Measurements from ENCODE around the gene LCTL. TPM values are rescaled to one million over a fixed set of nuclear protein-coding genes. Genes with fewer than 3 reads are reported as not detected.

Gene LCTL, protein sequence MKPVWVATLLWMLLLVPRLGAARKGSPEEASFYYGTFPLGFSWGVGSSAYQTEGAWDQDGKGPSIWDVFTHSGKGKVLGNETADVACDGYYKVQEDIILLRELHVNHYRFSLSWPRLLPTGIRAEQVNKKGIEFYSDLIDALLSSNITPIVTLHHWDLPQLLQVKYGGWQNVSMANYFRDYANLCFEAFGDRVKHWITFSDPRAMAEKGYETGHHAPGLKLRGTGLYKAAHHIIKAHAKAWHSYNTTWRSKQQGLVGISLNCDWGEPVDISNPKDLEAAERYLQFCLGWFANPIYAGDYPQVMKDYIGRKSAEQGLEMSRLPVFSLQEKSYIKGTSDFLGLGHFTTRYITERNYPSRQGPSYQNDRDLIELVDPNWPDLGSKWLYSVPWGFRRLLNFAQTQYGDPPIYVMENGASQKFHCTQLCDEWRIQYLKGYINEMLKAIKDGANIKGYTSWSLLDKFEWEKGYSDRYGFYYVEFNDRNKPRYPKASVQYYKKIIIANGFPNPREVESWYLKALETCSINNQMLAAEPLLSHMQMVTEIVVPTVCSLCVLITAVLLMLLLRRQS
- 0.35 and 0.50 TPM in 2 replicates for total RNA-seq

DNA sequence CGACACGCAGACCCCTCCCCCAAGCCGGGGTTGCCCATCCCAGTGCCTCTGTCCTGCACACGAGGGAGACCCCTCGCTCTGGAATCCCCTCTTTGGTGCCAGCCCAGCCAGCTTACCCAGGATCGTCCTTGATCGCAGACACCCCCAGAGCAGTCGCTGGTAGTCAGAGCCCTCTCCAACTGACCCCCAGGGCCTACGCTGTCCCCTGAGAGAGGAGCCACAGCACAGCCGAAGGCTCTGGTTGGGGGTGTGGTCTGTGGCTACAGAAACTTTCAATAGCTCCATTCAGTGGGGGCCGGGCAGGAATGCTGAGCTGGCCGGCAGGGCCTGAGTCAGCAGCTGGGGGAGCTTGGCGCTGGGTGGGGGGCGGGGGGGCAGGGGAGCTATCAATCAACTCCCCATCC is at the start of gene LCTL:
TSS of gene LCTL (minus strand) at position 258 of the 404 bp plus-strand sequence. CDS start 633 bp downstream, outside the sequence.
- DNase-seq (ENCODE audit: low read depth) = peak; percentile 46

DNA sequence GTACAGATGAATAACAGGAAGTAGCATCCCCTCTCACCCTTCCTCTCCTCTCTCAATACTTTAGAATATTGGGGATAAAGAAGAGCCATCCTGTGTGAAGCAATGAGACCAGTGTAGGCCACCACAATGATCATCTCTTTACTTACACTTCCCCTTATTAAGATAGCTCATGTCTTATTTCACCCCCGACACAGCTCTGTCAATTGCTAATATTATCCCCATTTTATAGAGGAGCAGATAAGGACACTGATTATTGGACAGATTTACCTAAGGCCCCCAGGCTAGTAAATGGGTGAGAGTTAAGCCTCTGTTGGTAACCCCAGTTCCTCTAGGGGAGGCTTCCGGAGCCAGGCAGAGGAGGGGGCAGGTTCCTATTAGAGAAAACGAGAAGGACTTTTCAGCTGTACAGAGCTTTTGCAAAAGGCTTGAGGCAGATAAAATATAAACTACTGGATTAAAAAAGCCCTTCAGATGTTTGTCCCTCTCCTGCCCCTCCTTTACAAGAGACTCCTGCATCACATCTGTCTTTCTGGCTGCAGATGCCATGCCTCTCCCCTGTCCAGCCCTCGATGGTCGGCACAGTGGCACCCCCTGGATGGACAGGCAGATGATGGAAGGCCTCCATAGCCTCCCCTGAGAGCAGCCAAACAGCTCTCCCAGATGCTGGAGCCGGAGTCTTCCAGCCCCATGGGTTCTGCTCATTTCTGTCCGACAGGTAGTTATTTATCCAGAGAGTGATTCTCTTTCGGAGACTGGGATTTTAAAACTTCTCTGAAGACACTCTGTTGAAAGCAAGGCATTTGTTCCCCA is 49.4 kb upstream of the LCTL start:
- DNase-seq (ENCODE audit: low read depth) = no peak

DNA sequence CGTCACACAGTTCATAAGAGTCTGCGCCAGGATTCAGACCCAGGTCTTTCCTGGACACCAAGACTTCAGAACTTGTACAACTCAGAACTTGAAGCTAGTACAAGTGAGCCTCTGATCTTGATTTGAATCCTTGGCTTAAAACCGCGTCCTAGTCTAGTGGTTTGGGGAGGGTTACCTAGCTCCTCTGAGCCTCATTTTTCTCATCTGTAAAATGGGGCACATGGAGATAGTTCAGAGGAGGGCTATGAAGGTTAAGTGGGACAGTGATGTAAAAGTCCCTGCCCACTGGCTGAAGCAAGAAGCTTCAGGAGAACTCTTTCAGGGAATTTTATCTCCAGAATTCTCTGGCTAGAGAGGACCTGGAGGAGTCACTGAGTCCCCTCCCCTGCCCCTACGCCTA is 48.7 kb upstream of the LCTL start:
- no peak for DNase-seq (ENCODE audit: low read depth)

DNA sequence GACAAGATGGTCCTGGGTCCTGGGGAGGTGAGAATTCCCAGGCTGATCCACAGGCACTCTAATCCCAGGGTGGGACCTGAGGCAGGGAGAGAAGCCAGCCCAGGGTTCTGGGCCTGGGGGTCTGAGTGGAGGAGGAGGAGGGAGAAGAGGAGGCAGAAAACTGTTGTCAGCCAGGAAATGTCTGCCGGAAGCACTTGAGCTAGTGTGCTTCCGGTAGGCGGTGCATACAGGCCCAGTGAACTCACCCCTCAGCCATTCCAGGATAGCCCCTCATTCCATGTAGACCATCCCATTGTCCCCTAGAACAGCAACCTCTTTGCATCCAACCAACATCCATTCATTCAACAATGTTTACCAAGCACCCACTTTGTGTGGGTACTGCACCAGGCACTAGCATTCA is 47.9 kb upstream of the LCTL start:
- no peak for DNase-seq (ENCODE audit: low read depth)

DNA sequence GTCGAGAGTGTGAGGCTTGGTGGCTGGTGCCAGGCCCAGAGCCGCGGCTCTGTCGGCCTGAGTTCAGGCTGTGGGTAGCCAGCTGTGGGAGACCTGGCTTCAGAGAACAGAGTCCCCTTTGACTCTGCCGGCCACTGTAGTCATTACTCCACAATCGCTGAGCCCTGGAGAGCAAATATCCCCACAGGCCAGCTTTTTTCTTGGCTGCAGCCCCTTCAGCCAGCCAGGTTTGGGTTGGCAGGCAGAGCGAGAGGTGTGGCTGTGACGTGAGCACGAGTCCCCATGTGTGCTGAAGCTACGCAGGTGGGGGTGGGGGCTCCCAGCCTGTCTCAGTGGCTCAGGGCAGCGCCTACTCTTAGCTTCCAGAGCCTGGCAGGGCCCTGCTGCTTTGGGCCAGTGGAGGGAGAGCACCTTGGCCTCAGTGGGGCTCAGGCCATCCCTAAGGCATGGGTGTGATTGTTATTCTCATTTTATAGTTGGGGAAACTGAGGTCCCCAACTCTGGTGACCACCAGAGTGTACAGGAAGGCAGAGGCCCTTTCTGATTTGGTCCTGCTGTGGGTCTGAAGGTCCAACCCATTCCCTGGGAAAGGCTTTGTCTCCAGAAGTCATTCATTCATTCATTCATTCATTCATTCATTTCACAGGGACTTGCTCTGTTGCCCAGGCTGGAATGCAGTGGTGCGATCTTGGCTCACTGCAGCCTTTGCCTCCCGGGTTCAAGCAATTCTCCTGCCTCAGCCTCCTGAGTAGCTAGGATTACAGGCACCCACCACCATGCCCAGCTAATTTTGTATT is 45.7 kb upstream of the LCTL start:
- DNase-seq (ENCODE audit: low read depth) = no peak

- DNase-seq (ENCODE audit: low read depth) = no peak
Measured at GRCh38 chr15:66609876-66610275, 44.1 kb upstream of the LCTL start.

DNA sequence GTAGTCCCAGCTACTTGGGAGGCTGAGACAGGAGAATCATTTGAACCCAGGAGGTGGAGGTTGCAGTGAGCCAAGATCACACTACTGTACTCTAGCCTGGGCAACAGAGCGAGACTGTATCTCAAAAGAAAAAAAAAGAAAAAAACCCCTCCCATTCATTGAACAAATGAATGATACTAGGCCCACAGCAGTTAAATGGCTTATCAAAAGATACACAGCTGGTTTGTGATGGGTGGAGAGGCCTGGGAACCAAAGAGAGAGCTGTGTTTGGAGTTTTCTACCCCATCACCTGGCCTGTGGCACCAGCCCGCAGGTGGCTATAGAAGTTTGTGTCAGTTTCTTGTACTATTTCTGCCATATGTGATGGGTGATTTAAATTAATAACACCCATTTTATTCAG is 43.1 kb upstream of the LCTL start:
- no peak for DNase-seq (ENCODE audit: low read depth)

- DNase-seq (ENCODE audit: low read depth) = no peak
Measured at GRCh38 chr15:66608159-66608558, 42.4 kb upstream of the LCTL start.

DNA sequence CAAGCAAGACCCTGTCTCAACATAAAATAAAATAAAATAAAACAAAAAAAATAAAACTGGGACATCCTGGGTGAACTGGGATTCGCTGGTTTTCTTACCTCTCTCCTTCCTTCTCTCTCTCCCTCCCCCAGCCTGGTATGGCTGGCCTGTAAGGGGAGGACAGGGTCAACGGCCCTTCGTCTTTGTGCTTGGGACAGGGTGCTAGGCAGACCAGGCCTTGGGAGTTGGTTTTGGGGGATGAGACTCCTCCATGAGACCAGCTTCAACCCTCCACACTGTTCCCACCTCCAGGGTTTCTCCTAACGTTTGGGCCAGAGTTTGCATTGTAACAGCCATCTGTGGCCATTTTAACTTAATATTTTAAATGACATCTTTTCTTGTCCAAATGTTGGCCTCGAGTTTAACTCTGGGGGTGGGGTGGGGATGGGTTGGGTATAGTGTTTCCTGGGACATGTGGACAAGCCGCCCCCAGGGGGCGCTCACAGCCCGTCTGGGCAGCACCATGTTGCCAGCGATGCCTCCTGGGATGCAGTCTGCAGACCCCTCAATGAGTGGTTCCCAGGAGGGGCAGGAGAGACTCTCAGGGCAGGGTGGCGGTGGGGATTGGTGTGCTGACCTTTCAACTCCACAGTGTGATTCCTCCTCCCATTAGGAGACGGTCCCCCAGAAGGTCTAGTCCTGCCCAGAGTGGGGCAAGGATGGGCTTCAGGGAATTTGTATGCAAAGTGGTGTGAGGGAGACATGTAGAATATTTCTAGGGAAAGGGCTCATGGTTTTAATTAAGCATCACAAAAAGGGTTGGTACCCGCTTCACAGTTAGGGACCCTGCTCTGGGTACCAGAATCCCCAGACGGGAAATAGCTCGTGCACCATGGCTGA is 37.7 kb upstream of the LCTL start:
- peak; percentile 25 for DNase-seq (ENCODE audit: low read depth)

DNA sequence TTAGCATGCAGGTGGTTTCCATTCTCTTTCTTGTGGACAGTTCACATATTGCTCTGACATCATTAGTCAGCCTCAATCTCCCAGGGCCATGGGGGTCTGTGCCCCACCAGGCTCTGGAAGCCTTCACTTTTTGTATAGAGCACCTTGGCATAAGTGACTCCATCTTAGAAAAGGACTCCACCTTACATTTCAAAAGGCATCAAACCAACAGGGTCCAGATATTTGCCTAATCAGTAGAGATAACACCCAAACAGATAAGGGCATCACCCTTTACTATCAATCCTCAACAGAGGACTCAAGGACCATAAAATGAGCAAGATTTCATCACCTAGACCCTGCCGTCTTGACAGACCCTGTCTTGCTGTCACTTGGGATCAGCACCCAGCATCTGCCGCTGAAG is 35.7 kb upstream of the LCTL start:
- DNase-seq (ENCODE audit: low read depth) = no peak

DNA sequence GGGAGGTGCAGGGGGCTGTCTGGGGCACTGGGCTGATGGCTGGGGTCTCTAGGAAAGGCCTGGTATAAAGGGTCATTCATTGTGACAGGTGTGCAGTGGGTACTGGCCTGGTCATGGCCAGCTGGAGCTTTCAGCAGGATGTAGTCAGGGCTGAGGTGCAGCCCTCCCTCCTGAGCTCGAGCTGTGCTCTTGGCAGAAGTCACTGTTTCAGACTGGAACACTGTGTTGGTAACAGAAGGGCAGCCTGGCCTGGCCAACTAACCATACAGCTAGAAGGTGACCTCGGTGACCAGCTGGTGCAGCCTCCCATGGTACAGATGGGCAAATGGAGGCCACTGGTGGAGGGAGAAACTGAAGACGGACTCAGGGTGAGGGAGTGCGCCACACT is 34.4 kb upstream of the LCTL start:
- no peak for DNase-seq (ENCODE audit: low read depth)

GRCh38 chr15:66599536-66600239 is 33.9 kb upstream of the LCTL start:
- no peak for DNase-seq (ENCODE audit: low read depth)

GRCh38 chr15:66598095-66598815 is 32.5 kb upstream of the LCTL start:
- DNase-seq (ENCODE audit: low read depth) = no peak

GRCh38 chr15:66595931-66596545 is 30.2 kb upstream of the LCTL start:
- DNase-seq (ENCODE audit: low read depth) = no peak

- no peak for DNase-seq (ENCODE audit: low read depth)
Measured at GRCh38 chr15:66595332-66595731, 29.5 kb upstream of the LCTL start.

DNA sequence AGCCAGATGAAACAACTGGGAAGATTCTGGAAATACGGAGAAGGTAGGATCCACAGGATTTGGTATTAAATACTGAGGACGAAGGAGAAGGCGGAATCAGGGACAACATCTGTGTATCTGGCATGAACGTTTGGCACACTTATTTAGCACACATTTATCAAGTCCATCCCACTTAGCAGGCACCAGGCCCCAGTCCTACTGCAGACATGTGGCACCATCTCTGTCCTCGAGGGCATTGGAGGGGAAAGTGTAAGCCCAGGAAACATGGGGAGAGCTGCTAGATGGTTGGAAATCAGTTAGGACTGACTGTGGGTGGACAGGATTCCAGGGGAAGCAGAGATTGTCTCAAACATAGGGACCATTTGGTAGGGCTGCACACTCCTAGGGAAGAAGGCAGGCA is 29.0 kb upstream of the LCTL start:
- no peak for DNase-seq (ENCODE audit: low read depth)

DNA sequence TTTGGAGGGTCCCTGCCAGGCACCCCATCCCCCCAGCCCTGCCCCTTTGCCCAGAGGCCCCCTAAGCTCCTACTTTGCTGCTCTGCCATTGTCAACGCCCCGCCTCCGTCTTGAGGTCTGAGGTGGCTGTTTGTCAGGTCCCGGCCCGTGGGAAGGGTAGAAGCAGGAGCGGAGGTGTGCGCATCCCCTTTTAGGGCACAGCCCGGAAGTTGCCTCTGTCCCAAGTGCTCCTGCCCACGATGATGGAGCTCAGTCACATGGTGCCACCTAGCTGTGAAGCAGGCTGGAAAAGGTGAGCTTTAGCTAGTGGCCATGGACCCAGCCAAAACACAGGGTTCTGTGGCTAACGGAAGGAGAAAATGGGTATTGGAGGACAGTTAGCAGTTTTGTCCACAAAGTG is 28.5 kb upstream of the LCTL start:
- no peak for DNase-seq (ENCODE audit: low read depth)

- no peak for DNase-seq (ENCODE audit: low read depth)
Measured at GRCh38 chr15:66593219-66593780, 27.5 kb upstream of the LCTL start.

All from renal cortical epithelial cell (primary cell).